HepG2 (cell line): ENCODE data around the gene SAMD14. TPM values are rescaled to one million over a fixed set of nuclear protein-coding genes. Genes with fewer than 3 reads are reported as not detected.

Experiments used
- AGO2 ChIP-seq: fragments of 200-400 bp; formaldehyde crosslinking; optimal IDR thresholded peaks from 2 replicates; pipeline ENCODE3; 2017; ENCODE audit warnings: mild to moderate bottlenecking, low read depth, low read length, moderate library complexity
- FOSL2 ChIP-seq: sonication (generic); formaldehyde crosslinking; IDR thresholded peaks from 2 replicates; pipeline ENCODE4 v1.4.0; 2020; ENCODE audit warnings: missing genetic modification reagents
- JUNB ChIP-seq: sonication (generic); formaldehyde crosslinking; IDR thresholded peaks from 2 replicates; pipeline ENCODE4 v1.8.0; 2022; ENCODE audit warnings: missing genetic modification reagents, mild to moderate bottlenecking, borderline replicate concordance
- MXI1 ChIP-seq: IDR thresholded peaks from 3 replicates; pipeline ENCODE4 v1.6.1; 2012; ENCODE audit warnings: low read depth, low read length, inconsistent platforms, borderline replicate concordance
- NCOA1 ChIP-seq: sonication (generic); formaldehyde crosslinking; IDR thresholded peaks from 2 replicates; pipeline ENCODE4 v1.9.0; 2021; ENCODE audit warnings: missing genetic modification reagents
- SYNCRIP ChIP-seq: fragments of 200-400 bp; formaldehyde crosslinking; IDR thresholded peaks from 2 replicates; pipeline ENCODE4 v1.6.1; 2018; ENCODE audit warnings: mild to moderate bottlenecking, low read depth, low read length; ENCODE audit not compliant: insufficient read depth
- TFE3 ChIP-seq: IDR thresholded peaks from 2 replicates; pipeline ENCODE4 v1.6.1; 2016
- XRCC5 ChIP-seq: fragments of 200-400 bp; formaldehyde crosslinking; optimal IDR thresholded peaks from 2 replicates; pipeline ENCODE3; 2017; ENCODE audit warnings: mild to moderate bottlenecking, low read length
- YEATS4 ChIP-seq: sonication (generic); formaldehyde crosslinking; IDR thresholded peaks from 2 replicates; pipeline ENCODE4 v1.4.0; 2020; ENCODE audit warnings: missing genetic modification reagents, borderline replicate concordance
- ZBTB46 ChIP-seq: sonication (generic); formaldehyde crosslinking; IDR thresholded peaks from 2 replicates; pipeline ENCODE4 v1.4.0; 2020; ENCODE audit warnings: mild to moderate bottlenecking, missing genetic modification reagents, borderline replicate concordance
- ZNF432 ChIP-seq: sonication (generic); formaldehyde crosslinking; IDR thresholded peaks from 2 replicates; pipeline ENCODE4 v1.5.0; 2020; ENCODE audit warnings: missing genetic modification reagents, mild to moderate bottlenecking, borderline replicate concordance
- ZNF512B ChIP-seq: sonication (generic); formaldehyde crosslinking; IDR thresholded peaks from 2 replicates; pipeline ENCODE4 v1.5.1; 2020; ENCODE audit warnings: missing genetic modification reagents, mild to moderate bottlenecking, borderline replicate concordance
- ZNF766 ChIP-seq: sonication (generic); formaldehyde crosslinking; IDR thresholded peaks from 2 replicates; pipeline ENCODE4 v1.5.0; 2020; ENCODE audit warnings: missing genetic modification reagents, borderline replicate concordance
- ZSCAN22 ChIP-seq: sonication (generic); formaldehyde crosslinking; IDR thresholded peaks from 2 replicates; pipeline ENCODE4 v1.4.0; 2020; ENCODE audit warnings: mild to moderate bottlenecking, missing genetic modification reagents
- polyA plus RNA-seq, 8 experiments: library from polyadenylated mRNA; depleted of rRNA in 3 of 8; stranded (reverse) in 7 of 8; unstranded in 1 of 8; fragments of >200 nt; fragmentation: Illumina TruSeq in 4 of 8; extraction: Trizol in 4 of 8; gene quantifications; 2 replicates each; pipeline versions ENCODE4 v1.2.1 to v1.2.3, GENCODE V29; 2011 to 2016; ENCODE audit warnings: low read depth in 4 of 8, missing spikeins in 1 of 8, mixed read lengths in 1 of 8; ENCODE audit not compliant: insufficient read depth in 1 of 8
- total RNA-seq, 5 experiments: library from RNA; depleted of rRNA; stranded (reverse); fragments of >200 nt; fragmentation: Illumina TruSeq; extraction: Trizol; gene quantifications; 2 replicates each; pipeline ENCODE4 v1.2.3, GENCODE V29; 2016; ENCODE audit warnings: low read depth in 1 of 5
- TF ChIP-seq, protein P1 (sequence below): sonication (generic); formaldehyde crosslinking; IDR thresholded peaks from 2 replicates; pipeline ENCODE4 v1.4.0; 2020; ENCODE audit warnings: low read depth, mild to moderate bottlenecking, missing genetic modification reagents
- TF ChIP-seq, protein P2 (sequence below): IDR thresholded peaks from 2 replicates; pipeline ENCODE4 v1.6.1; 2012; ENCODE audit warnings: low read length, improper control_type of control experiment
- TF ChIP-seq, protein P3 (sequence below): fragments of 450-650 bp; IDR thresholded peaks from 2 replicates; pipeline ENCODE4 v1.6.1; 2017

SAMD14 gene
- total and polyA plus RNA-seq, 2 of the 13 experiments (the other 11 are each of a cell fraction or from before 2014, with no cell fraction given), result 0.07 to 0.22 TPM

GRCh38 chr17:50094243-50094752 lies 35.7 kb downstream of the SAMD14 start (continued):
- TF ChIP-seq SYNCRIP (no peak), ZSCAN22 (CRISPR knock-in tag) (no peak), FOSL2 (CRISPR knock-in tag) (peak; percentile 28; the same call in 1 of the 2 replicates), ZNF766 (CRISPR knock-in tag) (no peak), MXI1 (peak; percentile 36; the same call in 1 of the 3 replicates), TFE3 (CRISPR knock-in tag) (no peak), NCOA1 (CRISPR knock-in tag) (no peak), XRCC5 (peak; percentile 91), ZNF432 (CRISPR knock-in tag) (no peak), ZBTB46 (CRISPR knock-in tag) (no peak), ZNF512B (CRISPR knock-in tag) (no peak), JUNB (CRISPR knock-in tag) (no peak), YEATS4 (CRISPR knock-in tag) (no peak), AGO2 (no peak)
- TF ChIP-seq, protein P1, sequence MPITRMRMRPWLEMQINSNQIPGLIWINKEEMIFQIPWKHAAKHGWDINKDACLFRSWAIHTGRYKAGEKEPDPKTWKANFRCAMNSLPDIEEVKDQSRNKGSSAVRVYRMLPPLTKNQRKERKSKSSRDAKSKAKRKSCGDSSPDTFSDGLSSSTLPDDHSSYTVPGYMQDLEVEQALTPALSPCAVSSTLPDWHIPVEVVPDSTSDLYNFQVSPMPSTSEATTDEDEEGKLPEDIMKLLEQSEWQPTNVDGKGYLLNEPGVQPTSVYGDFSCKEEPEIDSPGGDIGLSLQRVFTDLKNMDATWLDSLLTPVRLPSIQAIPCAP, result no peak
- TF ChIP-seq, protein P2, sequence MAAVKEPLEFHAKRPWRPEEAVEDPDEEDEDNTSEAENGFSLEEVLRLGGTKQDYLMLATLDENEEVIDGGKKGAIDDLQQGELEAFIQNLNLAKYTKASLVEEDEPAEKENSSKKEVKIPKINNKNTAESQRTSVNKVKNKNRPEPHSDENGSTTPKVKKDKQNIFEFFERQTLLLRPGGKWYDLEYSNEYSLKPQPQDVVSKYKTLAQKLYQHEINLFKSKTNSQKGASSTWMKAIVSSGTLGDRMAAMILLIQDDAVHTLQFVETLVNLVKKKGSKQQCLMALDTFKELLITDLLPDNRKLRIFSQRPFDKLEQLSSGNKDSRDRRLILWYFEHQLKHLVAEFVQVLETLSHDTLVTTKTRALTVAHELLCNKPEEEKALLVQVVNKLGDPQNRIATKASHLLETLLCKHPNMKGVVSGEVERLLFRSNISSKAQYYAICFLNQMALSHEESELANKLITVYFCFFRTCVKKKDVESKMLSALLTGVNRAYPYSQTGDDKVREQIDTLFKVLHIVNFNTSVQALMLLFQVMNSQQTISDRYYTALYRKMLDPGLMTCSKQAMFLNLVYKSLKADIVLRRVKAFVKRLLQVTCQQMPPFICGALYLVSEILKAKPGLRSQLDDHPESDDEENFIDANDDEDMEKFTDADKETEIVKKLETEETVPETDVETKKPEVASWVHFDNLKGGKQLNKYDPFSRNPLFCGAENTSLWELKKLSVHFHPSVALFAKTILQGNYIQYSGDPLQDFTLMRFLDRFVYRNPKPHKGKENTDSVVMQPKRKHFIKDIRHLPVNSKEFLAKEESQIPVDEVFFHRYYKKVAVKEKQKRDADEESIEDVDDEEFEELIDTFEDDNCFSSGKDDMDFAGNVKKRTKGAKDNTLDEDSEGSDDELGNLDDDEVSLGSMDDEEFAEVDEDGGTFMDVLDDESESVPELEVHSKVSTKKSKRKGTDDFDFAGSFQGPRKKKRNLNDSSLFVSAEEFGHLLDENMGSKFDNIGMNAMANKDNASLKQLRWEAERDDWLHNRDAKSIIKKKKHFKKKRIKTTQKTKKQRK, result no peak
- TF ChIP-seq, protein P3, sequence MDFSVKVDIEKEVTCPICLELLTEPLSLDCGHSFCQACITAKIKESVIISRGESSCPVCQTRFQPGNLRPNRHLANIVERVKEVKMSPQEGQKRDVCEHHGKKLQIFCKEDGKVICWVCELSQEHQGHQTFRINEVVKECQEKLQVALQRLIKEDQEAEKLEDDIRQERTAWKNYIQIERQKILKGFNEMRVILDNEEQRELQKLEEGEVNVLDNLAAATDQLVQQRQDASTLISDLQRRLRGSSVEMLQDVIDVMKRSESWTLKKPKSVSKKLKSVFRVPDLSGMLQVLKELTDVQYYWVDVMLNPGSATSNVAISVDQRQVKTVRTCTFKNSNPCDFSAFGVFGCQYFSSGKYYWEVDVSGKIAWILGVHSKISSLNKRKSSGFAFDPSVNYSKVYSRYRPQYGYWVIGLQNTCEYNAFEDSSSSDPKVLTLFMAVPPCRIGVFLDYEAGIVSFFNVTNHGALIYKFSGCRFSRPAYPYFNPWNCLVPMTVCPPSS, result no peak
